Sigmoid colon (tissue), 3 donors: ENCODE measurements around the gene ERCC3.

Source experiments
- POLR2A ChIP-seq, 2 donors: fragments of 450-650 bp; IDR thresholded peaks; one replicate each; pipeline ENCODE4 v1.6.1; 2016; ENCODE audit warnings: antibody characterized with exemption in 2 of 2, mild to moderate bottlenecking in 2 of 2, moderate library complexity in 2 of 2
- TF ChIP-seq, protein P1 (sequence below), 4 experiments: fragments of 450-650 bp in 3 of 4; fragments of 200-600 bp in 1 of 4; IDR thresholded peaks; one replicate each; pipeline ENCODE4 v1.5.1; 2016 to 2019; ENCODE audit warnings: antibody characterized with exemption in 4 of 4, mild to moderate bottlenecking in 3 of 4, moderate library complexity in 2 of 4

DNA sequence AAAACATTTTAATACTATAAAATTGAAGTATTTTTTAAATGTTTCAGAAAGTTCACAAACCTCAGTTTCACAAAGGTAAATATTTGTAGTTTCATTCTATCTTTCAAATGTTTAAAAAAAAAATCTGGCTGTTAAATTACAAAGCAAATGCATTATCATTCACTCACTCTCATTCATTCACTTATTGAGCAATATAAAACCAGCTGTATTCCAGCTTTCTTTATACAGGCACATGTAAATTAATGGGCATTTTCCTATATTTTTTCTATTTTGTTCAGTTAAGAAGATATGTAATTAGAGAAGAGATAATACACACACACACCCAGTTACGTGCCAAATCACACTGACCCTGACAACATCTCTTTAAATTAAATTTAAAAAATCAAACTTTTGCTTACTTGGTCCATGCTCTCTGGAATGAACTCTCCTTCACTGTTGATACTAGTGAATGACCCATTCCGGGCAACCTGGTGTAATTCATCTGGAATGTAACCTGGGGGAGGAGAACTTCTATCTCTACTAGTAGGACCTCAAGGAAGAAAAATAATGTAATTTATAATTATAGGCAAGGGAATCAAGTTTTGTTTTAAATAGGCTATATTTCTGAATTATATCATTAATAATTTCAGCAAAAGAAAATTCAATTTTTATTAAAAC, 32.5 kb upstream of the ERCC3 start:
- TF ChIP-seq, protein P1, sequence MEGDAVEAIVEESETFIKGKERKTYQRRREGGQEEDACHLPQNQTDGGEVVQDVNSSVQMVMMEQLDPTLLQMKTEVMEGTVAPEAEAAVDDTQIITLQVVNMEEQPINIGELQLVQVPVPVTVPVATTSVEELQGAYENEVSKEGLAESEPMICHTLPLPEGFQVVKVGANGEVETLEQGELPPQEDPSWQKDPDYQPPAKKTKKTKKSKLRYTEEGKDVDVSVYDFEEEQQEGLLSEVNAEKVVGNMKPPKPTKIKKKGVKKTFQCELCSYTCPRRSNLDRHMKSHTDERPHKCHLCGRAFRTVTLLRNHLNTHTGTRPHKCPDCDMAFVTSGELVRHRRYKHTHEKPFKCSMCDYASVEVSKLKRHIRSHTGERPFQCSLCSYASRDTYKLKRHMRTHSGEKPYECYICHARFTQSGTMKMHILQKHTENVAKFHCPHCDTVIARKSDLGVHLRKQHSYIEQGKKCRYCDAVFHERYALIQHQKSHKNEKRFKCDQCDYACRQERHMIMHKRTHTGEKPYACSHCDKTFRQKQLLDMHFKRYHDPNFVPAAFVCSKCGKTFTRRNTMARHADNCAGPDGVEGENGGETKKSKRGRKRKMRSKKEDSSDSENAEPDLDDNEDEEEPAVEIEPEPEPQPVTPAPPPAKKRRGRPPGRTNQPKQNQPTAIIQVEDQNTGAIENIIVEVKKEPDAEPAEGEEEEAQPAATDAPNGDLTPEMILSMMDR (IDR thresholded peaks at IDR 0.05): no peak
- TF ChIP-seq POLR2A (IDR thresholded peaks at IDR 0.05): no peak
